NCI-H128 (cell line): ENCODE data around the gene TTC21A.
"Not testable (repeated sequence)": the region's sequence is repeated elsewhere in the genome, so short reads cannot be mapped to it uniquely, and the experiment has no call there.

Source experiments
- DNase-seq: peaks from one replicate; lab custom pipeline; 2025; ENCODE audit not compliant: unreplicated experiment; lab: John Stamatoyannopoulos, UW

The TTC21A gene, protein sequence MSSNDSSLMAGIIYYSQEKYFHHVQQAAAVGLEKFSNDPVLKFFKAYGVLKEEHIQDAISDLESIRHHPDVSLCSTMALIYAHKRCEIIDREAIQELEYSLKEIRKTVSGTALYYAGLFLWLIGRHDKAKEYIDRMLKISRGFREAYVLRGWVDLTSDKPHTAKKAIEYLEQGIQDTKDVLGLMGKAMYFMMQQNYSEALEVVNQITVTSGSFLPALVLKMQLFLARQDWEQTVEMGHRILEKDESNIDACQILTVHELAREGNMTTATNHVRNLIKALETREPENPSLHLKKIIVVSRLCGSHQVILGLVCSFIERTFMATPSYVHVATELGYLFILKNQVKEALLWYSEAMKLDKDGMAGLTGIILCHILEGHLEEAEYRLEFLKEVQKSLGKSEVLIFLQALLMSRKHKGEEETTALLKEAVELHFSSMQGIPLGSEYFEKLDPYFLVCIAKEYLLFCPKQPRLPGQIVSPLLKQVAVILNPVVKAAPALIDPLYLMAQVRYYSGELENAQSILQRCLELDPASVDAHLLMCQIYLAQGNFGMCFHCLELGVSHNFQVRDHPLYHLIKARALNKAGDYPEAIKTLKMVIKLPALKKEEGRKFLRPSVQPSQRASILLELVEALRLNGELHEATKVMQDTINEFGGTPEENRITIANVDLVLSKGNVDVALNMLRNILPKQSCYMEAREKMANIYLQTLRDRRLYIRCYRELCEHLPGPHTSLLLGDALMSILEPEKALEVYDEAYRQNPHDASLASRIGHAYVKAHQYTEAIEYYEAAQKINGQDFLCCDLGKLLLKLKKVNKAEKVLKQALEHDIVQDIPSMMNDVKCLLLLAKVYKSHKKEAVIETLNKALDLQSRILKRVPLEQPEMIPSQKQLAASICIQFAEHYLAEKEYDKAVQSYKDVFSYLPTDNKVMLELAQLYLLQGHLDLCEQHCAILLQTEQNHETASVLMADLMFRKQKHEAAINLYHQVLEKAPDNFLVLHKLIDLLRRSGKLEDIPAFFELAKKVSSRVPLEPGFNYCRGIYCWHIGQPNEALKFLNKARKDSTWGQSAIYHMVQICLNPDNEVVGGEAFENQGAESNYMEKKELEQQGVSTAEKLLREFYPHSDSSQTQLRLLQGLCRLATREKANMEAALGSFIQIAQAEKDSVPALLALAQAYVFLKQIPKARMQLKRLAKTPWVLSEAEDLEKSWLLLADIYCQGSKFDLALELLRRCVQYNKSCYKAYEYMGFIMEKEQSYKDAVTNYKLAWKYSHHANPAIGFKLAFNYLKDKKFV (N-terminal part only)

DNA sequence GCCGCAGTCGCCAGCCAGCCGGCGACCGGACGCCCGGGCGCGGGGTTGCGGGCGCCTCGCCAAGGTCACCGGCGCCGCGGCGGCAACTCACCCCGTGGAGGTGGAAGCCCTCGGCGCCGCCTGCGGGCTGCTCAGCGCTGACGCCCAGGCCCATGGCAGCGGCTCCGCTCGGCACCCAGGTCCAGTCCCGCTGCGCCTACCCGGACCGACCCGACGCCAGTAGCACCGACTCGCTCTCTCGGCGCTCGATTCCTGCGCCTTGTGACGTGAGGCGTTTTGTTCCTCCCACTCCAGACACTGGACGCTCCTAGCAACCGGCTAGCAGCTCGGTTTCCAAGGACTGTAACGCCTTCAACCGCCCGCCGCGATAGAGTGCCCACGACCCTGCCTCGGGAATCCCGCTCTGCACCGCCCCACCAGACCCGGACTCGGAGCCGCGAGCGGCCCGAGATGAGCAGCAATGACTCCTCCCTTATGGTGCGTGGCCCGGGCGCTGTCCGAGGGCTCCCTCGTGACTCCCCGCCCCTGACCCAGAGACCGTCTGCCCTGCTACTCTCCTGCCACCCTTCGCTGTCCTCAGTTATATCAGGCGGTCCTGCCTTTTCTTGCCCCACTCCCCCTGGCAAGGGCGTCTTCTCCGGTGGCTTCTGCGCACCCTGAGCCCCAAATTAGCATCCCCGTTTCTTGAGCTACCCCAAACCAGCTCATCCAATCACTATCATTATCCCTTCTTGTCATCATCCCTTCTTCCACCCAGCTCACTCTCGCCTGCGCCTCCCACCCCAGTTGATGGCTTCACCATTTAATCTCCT is at the start of gene TTC21A, which contains the start of gene GORASP1:
TSS of gene TTC21A (plus strand) at position 293 of the 812 bp plus-strand sequence. CDS start at position 451, 158 bp downstream.
TSS of gene GORASP1 (minus strand) at position 240 of the 812 bp plus-strand sequence. CDS start at position 154, 86 bp downstream.
- peak; percentile 38 for DNase-seq

DNA sequence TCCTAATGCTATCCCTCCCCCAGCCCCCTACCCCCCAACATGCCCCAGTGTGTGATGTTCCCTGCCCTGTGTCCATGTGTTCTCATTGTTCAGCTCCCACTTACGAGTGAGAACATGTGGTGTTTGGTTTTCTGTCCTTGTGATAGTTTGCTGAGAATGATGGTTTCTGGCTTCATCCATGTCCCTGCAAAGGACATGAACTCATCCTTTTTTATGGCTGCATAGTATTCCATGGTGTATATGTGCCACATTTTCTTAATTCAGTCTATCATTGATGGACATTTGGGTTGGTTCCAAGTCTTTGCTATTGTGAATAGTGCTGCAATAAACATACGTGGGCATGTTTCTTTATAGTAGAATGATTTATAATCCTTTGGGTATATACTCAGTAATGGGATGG is 46.3 kb upstream of the TTC21A start:
- not testable (repeated sequence) for DNase-seq

DNA sequence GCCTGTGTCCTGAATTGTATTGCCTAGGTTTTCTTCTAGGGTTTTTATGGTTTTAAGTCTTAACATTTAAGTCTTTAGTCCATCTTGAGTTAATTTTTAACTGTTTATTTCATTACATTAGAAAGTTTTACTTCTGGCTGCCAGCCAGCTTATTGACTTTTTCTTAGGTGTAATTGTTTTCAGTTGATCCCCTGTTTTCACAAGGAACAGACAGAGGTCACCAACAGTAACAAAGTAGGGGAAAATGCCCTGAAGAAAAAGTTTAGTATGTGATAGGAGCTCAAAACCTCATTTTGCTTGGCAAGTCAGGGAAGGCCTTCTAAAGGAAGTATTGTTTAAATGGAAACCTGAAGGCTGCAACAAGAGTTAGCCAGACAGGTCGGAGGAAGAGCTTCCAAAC is 45.3 kb upstream of the TTC21A start:
- no peak for DNase-seq

DNA sequence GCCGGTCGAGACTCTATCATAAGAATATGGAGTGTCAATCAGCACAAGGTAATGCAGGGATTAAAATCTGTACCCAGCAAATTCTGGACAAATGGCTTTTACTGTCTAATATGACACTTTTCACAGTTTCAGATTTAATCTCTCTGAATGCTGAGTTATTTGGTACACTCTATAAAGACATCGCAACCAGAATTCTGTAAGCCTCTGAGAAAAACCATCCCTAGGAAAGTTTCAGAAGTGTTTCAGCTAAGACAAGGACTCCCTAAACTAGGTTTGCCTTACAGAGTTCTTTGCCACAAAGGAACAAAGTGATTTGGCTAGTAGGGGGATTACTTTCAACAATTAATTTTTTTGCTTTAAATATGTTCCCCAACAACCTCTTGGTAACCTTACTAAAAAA is 44.3 kb upstream of the TTC21A start:
- DNase-seq, result no peak

DNA sequence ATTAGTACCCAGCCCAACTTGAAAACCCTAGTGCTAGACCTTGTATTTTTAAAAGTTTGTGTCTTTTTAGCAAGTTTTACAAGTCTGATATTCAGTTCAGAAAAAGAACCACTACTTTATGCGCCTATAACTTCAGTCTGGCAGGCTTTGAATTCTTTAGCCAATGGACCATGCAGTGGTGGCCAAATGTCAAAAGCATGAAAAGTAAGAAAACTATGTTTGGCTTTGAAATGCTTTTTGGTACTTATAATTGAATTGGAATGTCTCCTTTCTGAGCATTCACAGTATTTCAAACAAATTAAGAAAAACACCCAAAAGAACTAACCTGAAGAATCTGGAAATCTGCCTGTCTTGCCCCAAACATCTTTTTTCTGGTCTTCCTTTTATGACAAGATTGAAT is 42.8 kb upstream of the TTC21A start:
- DNase-seq, result no peak

DNA sequence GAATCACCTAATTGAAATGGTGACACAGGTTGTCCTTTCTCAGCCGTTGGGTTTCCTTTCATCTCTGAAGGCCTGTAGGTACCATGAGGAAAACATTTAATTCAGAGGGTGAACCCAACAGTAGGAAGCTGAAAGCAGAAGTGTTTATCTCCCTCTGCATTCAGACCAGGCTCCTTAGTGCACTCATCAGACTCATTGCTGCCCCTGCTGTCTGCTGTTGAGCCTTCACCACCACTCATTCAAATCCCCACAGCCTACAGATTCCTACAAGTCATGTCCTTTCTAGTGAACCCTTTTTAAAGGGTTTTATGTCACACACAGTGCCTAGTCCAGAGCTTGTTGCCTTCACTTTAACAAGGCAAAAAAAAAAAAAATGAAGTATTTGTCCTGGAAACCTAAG is 42.3 kb upstream of the TTC21A start:
- DNase-seq, result no peak

DNA sequence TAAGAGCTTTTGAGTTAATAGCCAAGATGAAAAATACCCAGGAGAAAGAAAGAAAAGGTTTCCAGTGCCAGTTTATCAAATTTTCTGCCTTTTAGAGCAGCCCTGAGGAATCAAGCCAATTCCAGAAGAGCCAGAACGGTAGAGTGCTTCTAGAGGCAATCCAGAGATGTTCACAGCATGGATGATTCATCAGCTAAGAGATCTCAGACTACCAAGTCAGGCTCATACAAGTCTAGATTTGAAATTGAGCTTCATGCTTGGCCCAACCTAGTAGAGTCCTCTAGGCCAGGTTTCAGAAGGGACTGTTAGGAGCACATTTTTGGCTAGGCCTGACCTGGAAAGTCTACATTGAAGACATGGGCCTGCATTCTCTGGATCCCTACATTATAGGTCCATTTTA is 40.2 kb upstream of the TTC21A start:
- DNase-seq, result no peak

DNA sequence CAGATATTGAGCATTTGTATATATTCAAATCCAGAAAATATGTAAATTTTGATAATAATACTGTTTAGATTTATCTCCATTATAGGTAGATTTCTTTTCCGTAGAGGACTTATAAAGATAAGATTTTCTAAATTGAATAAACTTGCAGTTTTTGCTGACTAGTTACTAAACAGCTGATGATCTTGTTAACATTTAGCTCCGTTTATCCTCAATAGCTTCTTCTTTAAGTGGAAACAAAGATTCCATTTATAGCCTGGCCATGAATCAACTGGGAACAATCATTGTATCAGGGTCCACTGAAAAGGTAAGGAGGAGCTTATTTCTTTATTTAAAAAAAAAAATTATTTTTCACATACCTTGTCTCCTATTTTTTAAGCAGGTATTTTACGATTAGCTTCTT is 38.9 kb upstream of the TTC21A start:
- no peak for DNase-seq

DNA sequence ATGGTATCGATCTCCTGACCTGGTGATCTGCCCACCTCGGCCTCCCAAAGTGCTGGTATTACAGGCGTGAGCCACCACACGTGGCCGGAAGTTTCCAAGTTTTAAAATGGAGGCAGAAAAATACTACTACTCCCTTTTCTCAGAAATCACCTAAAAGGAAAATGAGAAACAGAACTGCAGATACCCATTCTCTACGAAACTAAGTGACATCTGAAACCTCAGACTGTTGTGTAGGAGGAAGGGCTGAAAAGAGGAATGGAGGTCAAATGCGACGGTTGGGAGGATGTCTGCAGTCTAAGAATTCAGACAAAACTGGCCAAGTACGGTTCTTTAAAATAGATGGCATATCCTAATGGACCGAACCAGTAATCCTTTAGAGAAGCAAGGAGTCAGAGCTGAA is 31.6 kb upstream of the TTC21A start:
- no peak for DNase-seq

DNA sequence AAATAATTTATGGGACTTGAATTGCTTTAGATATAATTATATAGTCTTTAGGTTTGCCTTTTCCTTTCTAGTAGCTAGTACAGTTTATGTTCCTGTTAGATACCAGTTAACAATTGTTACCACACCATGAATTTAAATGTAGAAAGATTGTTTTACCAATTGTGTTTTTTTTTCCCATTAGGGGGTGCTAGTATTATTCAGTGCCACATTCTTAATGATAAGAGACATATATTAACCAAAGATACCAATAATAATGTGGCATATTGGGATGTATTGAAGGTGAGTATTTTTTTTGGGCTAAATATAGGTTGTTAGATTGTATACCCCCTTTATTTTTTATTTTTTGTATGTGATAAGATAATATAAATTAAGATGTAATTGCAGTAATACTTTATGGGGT is 27.9 kb upstream of the TTC21A start:
- no peak for DNase-seq

DNA sequence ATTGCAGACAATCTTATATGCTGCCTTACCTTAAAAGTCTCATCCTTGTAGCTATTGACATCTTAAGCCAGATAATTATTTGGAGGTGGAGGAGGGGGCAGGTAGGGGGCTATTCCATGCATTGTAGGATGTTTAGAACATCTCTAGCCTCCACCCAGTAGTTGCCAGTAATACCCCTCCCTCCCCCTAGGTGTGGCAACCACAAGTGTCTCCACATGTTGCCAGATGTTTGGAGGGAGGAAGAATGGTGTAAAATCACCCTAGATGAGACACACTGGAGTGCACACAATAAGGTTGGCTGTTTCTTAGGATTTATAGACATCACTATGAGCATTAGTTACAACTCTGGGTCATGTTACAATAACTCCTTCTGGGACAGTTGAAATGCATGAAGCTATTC is 27.5 kb upstream of the TTC21A start:
- no peak for DNase-seq

DNA sequence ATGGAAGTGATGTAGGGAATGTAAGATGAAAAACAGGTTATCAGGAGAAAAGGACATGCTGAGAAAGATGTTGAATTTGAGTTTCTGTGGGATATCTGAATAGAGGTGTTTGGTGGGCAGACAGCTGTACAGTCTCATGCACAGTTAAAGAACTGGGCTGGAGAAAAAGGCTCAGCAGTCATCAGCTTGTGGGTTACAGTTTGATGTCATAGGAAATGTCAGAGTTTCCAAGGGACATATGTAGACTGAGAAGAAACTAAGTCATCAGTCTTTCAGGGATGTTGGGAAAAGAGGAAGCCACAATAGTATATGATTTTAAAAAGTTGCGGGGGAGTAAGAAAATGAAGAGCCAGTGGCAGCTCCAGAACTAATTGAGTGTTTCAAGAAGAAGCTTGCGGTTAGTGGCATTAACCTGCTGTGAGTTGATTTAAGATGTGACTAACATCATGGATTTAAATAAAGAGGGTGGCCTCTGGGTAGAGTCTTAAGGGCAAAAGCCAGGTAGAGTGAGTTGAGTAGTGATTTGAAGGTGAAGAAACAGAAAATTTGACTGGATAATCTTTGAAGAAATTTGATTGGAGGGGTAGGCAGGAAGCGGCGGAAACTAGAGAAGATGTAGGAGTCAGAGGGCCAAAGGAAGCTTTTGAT is 24.7 kb upstream of the TTC21A start:
- no peak for DNase-seq

DNA sequence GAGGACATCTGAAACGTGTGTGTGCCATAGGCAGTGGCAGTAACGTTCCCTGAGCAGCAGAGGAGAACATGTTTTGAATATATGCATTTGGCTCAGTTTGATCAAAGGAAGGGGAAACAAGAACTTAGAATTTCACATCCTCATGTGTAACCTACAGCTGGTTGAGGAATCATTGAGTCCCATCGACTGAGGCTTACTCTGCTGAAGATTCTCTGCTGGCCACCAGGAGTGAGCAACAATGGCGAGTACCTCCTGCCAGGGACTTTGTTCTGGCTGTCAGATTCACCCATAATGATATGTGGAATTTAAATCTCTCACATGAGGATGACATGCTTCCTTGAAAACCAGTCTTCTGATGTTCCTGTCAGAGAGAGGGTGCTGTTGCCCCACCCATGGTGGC is 21.3 kb upstream of the TTC21A start:
- no peak for DNase-seq

DNA sequence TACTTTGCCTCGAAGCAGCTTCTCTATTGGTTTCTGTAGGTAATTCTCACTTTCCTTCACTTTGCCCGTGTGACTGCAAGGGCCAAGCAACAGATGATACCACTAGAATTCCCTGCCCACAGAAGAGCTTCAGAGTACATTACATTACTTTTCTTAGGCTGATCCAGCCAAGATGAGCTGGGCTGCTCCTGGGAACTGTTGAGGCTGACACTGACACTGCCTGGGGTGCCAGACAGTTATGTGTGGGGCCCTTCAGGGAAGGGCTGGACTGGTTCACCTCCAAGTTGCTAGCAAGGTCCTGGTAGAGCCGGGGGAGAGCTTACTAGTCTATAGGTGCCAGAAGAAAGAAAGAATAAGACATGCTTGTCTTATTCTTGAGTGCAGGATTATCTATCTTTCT is 19.0 kb upstream of the TTC21A start:
- DNase-seq, result no peak

DNA sequence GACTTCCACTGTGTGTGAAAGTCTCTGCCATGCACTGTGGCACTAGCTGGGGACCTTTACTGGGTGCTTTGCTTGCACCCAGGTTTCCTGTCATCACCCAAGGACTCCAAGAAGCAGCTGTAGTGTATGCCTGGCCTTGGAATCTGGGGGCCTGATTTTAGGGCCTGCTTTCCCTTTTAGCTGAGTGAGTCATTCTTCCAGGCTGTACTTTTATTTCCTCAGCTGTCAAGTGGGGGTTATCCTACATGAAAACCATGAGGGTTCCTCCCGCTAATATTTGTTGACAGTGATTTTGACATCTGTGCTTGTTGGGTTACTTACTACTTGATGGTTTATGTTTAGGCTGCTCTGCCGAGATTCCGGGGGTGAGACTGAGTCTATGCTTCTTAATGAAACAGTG is 18.6 kb upstream of the TTC21A start:
- no peak for DNase-seq

DNA sequence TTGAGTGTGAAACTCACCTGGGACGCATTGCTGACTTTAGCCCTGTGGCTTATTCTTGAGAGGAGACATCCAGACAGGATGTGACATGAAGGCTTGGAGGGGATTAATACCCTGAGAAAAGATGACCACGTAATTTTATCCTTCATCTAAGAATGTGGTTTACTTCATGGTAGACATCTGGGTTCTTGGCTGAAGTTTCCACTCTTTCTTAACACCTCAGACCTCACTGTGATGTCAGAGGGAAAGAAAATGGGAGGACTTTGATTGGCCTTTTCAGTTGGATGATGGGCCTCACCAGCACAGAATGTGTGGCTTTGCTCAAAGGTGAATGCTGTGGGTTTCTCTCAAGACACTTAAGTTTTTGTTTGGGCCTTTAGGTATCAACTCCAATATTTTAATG is 16.6 kb upstream of the TTC21A start:
- DNase-seq, result no peak

DNA sequence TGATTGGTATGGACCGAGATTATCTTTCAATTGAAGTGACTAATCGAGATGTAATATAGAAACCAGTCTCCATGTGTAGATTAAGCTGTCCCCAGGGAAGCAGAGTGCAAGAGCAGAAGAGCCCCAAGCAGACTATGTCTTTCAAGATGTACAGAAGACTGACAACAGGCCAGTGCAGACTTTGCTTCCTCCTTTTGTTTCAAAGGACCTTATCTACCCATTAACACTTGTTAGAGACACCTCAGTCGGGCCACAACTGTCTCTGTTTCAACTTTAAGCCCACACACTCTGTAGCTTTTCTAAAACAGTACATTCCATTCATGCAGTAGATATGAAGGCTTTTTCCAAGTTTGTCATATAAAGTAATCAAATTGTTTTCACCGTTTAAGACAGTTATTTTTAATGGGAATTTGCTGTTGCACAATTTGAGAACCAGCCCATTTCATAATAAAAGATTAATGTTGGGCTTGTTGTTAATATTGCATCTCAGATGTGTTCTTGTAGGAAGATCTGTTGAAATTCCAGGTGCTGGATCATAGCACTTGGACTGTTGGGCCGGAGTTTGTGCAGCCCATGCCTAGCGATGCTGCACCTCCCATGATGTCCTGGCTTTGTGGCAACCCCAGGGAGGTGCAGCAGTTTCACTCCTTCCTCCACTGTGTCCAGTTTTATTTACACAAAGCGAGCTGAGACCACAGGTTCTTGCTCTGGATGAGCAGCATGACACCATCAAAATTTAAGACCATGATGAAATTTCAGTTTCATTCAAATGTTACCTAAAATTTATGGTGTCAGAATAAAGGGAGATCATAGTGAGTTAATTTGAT is 12.4 kb upstream of the TTC21A start:
- no peak for DNase-seq

DNA sequence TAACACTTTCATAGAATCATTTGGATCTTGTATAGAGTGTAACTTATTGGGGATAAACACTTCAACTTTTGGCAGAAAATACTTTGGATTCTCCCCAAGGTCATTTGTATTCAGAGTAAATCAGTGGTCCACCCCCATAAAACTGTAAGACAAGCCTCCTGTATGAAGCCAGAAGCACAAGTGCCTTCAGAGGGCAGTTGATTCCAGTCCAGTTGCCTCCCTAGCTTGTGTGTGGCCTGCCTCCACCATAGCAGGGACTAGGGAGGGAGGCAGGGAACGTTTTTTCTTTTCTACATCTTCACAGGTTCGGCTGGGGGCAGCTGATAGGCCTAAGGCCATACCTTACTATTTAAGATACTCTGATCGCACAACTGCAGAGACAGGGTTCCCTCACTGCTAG is 11.7 kb upstream of the TTC21A start:
- DNase-seq, result no peak

DNA sequence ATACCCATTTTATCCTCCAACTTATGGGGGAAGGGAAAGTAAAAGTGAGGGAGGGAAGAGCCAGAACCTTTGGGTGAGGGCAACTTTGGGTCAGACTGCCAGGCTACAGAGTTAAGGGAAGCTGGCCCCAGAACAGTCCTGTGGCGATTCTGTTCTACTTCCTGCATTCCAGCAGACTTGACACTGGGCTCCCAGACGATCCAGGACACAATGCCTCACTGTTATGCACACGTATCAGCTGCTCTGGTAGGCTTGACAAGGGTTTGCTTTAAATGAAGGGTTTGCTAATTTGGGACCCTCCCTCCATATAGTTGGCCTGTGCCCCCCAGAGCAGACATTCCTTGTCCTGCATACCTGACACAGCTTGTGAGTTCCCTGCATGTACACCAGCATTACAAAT is 10.7 kb upstream of the TTC21A start:
- DNase-seq, result no peak
